ENCODE measurements around the gene C1S. TPM values are rescaled to one million over a fixed set of nuclear protein-coding genes. Genes with fewer than 3 reads are reported as not detected.
"Not testable (repeated sequence)": the region's sequence is repeated elsewhere in the genome, so short reads cannot be mapped to it uniquely, and the experiment has no call there.

Gene C1S
- total RNA-seq, 2 donors from 2014 or later = 114 to 232 TPM

DNA sequence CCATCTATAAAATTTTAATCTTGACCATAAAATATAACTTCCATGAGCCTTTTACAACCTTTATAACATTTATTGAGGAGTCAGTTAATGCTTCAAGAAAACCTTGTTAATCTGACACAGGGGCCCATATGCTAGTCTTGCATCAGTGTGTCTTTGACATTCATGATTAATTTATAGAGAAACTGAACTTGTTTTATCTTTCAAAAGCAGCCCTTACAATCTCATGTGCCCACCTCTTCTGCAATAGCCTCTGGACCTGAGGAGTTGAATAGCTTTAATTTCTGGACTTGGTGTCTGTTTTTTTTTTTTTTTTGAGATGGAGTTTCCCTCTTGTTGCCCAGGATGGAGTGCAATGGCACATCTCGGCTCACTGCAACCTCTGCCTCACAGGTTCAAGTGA, 33.7 kb upstream of the C1S start:
- no peaks in the 10 kb centered on the region for H3K4me1 ChIP-seq
- H3K4me3 ChIP-seq = no peak overlapping the region
- no peaks in the 10 kb centered on the region for H3K27me3 ChIP-seq
- no peak for TF ChIP-seq CTCF (IDR thresholded peaks at IDR 0.05)
- no peak overlapping the region for H3K27ac ChIP-seq
- DNase-seq (ENCODE audit: low spot score) = no peak
- no peaks in the 10 kb centered on the region for H3K9me3 ChIP-seq
- no peaks in the 10 kb centered on the region for H3K36me3 ChIP-seq

- no peak overlapping the region for H3K4me3 ChIP-seq
- no peaks in the 10 kb centered on the region for H3K27me3 ChIP-seq
- DNase-seq (ENCODE audit: low spot score) = peak; percentile 16
- no peaks in the 10 kb centered on the region for H3K9me3 ChIP-seq
- no peaks in the 10 kb centered on the region for H3K4me1 ChIP-seq
- no peak overlapping the region for H3K27ac ChIP-seq
- no peaks in the 10 kb centered on the region for H3K36me3 ChIP-seq
- TF ChIP-seq CTCF (IDR thresholded peaks at IDR 0.05) = no peak
These were observed 29.2 kb upstream of the C1S start for GRCh38 chr12:7031306-7031705.

GRCh38 chr12:7032990-7033389, 27.5 kb upstream of the C1S start:
- no peaks in the 10 kb centered on the region for H3K4me1 ChIP-seq
- no peak overlapping the region for H3K27ac ChIP-seq
- peak; percentile 32 for DNase-seq (ENCODE audit: low spot score)
- H3K27me3 ChIP-seq = no peaks in the 10 kb centered on the region
- no peak for TF ChIP-seq CTCF (IDR thresholded peaks at IDR 0.05)
- no peaks in the 10 kb centered on the region for H3K9me3 ChIP-seq
- H3K4me3 ChIP-seq = no peak overlapping the region
- H3K36me3 ChIP-seq = no peaks in the 10 kb centered on the region

DNA sequence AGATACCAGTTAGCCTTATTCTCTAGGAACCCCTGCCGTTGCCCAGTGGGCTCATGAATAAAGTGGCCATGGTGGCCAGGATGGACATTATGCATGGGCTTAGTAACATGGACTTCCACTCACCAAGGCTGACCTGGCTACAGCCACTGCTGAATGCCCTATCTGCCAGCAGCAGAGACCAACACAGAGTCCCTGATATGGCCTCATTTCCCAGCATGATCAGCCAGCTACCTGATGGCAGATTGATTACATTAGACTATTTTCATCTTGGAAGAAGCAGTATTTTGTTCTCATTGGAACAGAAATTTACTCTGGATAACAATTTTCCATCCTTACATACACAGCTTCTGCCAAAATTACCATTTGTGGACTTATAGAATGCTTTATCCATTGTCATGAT, 26.1 kb upstream of the C1S start:
- Histone ChIP-seq H3K36me3 (no peaks in the 10 kb centered on the region), H3K4me1 (no peaks in the 10 kb centered on the region), H3K27ac (no peak overlapping the region), H3K9me3 (no peaks in the 10 kb centered on the region), H3K4me3 (no peak overlapping the region), H3K27me3 (no peaks in the 10 kb centered on the region)
- no peak for DNase-seq (ENCODE audit: low spot score)
- no peak for TF ChIP-seq CTCF (IDR thresholded peaks at IDR 0.05)

- no peak for TF ChIP-seq CTCF (IDR thresholded peaks at IDR 0.05)
- Histone ChIP-seq H3K27ac (no peak overlapping the region), H3K4me1 (no peaks in the 10 kb centered on the region), H3K36me3 (no peaks in the 10 kb centered on the region), H3K4me3 (no peak overlapping the region), H3K27me3 (no peaks in the 10 kb centered on the region), H3K9me3 (no peaks in the 10 kb centered on the region)
- DNase-seq (ENCODE audit: low spot score) = no peak
These were observed 25.1 kb upstream of the C1S start for GRCh38 chr12:7035463-7035862.

DNA sequence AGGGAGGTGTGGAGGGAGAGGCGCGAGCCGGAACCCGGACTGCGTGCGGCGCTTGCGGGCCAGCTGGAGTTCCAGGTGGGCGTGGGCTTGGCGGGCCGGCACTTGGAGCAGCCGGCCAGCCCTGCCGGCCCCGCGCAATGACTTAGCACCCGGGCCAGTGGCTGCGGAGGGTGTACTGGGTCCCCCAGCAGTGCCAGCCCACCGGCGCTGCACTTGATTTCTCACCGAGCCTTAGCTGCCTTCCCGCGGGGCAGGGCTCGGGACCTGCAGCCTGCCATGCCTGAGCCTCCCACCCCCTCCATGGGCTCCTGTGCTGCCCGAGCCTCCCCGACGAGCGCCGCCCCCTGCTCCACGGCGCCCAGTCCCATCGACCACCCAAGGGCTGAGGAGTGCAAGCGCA, 23.1 kb upstream of the C1S start:
- not testable (repeated sequence) for H3K4me1 ChIP-seq; H3K4me3 ChIP-seq; DNase-seq (ENCODE audit: low spot score); H3K27me3 ChIP-seq; H3K27ac ChIP-seq; H3K9me3 ChIP-seq; H3K36me3 ChIP-seq
